K562 (cell line): ENCODE results near the gene ITGAX. TPM values are rescaled to one million over a fixed set of nuclear protein-coding genes. Genes with fewer than 3 reads are reported as not detected.

Source experiments
- CXXC5 ChIP-seq: fragments of 250-450 bp; sonication (Bioruptor Pico); IDR thresholded peaks from 2 replicates; pipeline ENCODE4 v1.8.0; 2022; ENCODE audit warnings: inconsistent platforms, mild to moderate bottlenecking, moderate library complexity
- E2F6 ChIP-seq, 2 experiments: IDR thresholded peaks; 2 replicates each; pipeline ENCODE4 v1.6.1; 2011; ENCODE audit warnings: borderline replicate concordance in 1 of 2, control low read depth in 1 of 2, low read depth in 1 of 2, low read length in 1 of 2, mild to moderate bottlenecking in 1 of 2, mixed read lengths in 1 of 2, moderate library complexity in 1 of 2; ENCODE audit not compliant: insufficient read depth in 1 of 2, insufficient read length in 1 of 2, poor library complexity in 1 of 2, severe bottlenecking in 1 of 2; ENCODE audit errors: extremely low read depth in 1 of 2
- MAX ChIP-seq: sonication (generic); formaldehyde crosslinking; IDR thresholded peaks from 2 replicates; pipeline ENCODE4 v1.9.0; 2022; ENCODE audit warnings: mild to moderate bottlenecking, missing genetic modification reagents
- MAZ ChIP-seq, 2 experiments: fragments of 450-650 bp in 1 of 2; sonication (generic) in 1 of 2; formaldehyde crosslinking; IDR thresholded peaks in 1 of 2; conservative IDR thresholded peaks in 1 of 2; 2 replicates each; pipeline versions ENCODE4 v1.4.0 to v1.5.0; 2020; ENCODE audit warnings: mild to moderate bottlenecking in 1 of 2, missing genetic modification reagents in 1 of 2
- PHF8 ChIP-seq: fragments of 200-600 bp; sonication (generic); IDR thresholded peaks from 2 replicates; pipeline ENCODE4 v1.6.1; 2012; ENCODE audit warnings: mixed run types, mild to moderate bottlenecking, inconsistent platforms, low read length, moderate library complexity, borderline replicate concordance
- RNF2 ChIP-seq: sonication (generic); IDR thresholded peaks from 2 replicates; pipeline ENCODE4 v1.6.1; 2016
- VEZF1 ChIP-seq: fragments of 200-800 bp; sonication (Bioruptor generic); IDR thresholded peaks from 2 replicates; pipeline ENCODE4 v1.6.1; 2017; ENCODE audit warnings: missing genetic modification characterization, missing compliant biosample characterization
- ZFP30 ChIP-seq: fragments of 250-450 bp; sonication (Bioruptor Pico); IDR thresholded peaks from 2 replicates; pipeline ENCODE4 v1.8.0; 2022; ENCODE audit warnings: moderate library complexity, mild to moderate bottlenecking, inconsistent platforms, borderline replicate concordance
- ZNF740 ChIP-seq, 3 experiments: fragments of 200-800 bp in 1 of 3; sonication (Bioruptor generic) in 1 of 3; sonication (generic) in 1 of 3; formaldehyde crosslinking in 1 of 3; IDR thresholded peaks; 2 replicates each; pipeline versions ENCODE4 v1.6.1 to v1.8.0; 2016 to 2022; ENCODE audit warnings: mild to moderate bottlenecking in 2 of 3, missing compliant biosample characterization in 2 of 3, missing genetic modification characterization in 2 of 3, missing genetic modification reagents in 1 of 3
- polyA plus RNA-seq, 8 experiments: library from polyadenylated mRNA; depleted of rRNA in 4 of 8; stranded (reverse) in 5 of 8; unstranded in 3 of 8; fragments of >200 nt; fragmentation: Nextera tagmentation in 2 of 8; fragmentation: Illumina TruSeq in 1 of 8; extraction: Ambion mirVana in 2 of 8; extraction: Trizol in 1 of 8; gene quantifications; 2 replicates each; pipeline versions ENCODE4 v1.2.1 to v1.2.3, GENCODE V29; 2011 to 2014; ENCODE audit warnings: inconsistent platforms in 1 of 8, missing spikeins in 1 of 8
- total RNA-seq, 7 experiments: library from RNA; depleted of rRNA in 6 of 7; stranded (reverse); fragments of >200 nt in 6 of 7; fragmentation: Illumina TruSeq in 2 of 7; extraction: Trizol in 2 of 7; gene quantifications; 2 replicates each; pipeline versions ENCODE4 v1.2.1 to v1.2.3, GENCODE V29; 2011 to 2021; ENCODE audit warnings: low replicate concordance in 1 of 7
- TF ChIP-seq, protein P1 (sequence below): fragments of 450-650 bp; IDR thresholded peaks from 2 replicates; pipeline ENCODE4 v1.6.1; 2016; ENCODE audit warnings: antibody characterized with exemption
- TF ChIP-seq, protein P2 (sequence below), 2 experiments: fragments of 450-650 bp; conservative IDR thresholded peaks; 2 replicates each; pipeline ENCODE4 v1.6.1; 2017; ENCODE audit warnings: mild to moderate bottlenecking in 2 of 2, moderate library complexity in 2 of 2

Gene ITGAX
- total and polyA plus RNA-seq, 9 of the 15 experiments (the other 6 are each of a cell fraction or from before 2014, with no cell fraction given): 0.03 to 0.58 (median 0.14) TPM

GRCh38 chr16:31427441-31428278 lies 72.7 kb downstream of the ITGAX start (continued):
- TF ChIP-seq E2F6 (IDR thresholded peaks at IDR 0.05; ENCODE audit: borderline replicate concordance in 1 of 2, extremely low read depth in 1 of 2, insufficient read depth in 1 of 2, insufficient read length in 1 of 2, low read depth in 1 of 2, low read length in 1 of 2, poor library complexity in 1 of 2, severe bottlenecking in 1 of 2) (peak; percentile 96 to 98), MAX (peak; percentile 60), RNF2 (0 out of 2 replicates have a peak, but pooled peaks have one; percentile 41), PHF8 (no peak), ZFP30 (CRISPR knock-in tag) (no peak), MAZ (CRISPR knock-in tag; conservative IDR thresholded peaks at IDR 0.05 in 1 of 2, IDR thresholded peaks at IDR 0.05 in 1 of 2) (peak in 1 of 2 experiments; percentile 43; a peak in 2 of 4 replicates), ZNF740 (CRISPR knock-in tag; IDR thresholded peaks at IDR 0.05) (no peak), ZNF740 (tag; IDR thresholded peaks at IDR 0.05) (0 out of 4 replicates have a peak, but pooled peaks of 1 of the 2 experiments have one; percentile 34), VEZF1 (CRISPR knock-in tag) (peak; percentile 46; the same call in 1 of the 2 replicates), CXXC5 (CRISPR knock-in tag) (peak; percentile 53; the same call in 1 of the 2 replicates)
- TF ChIP-seq, protein P1, sequence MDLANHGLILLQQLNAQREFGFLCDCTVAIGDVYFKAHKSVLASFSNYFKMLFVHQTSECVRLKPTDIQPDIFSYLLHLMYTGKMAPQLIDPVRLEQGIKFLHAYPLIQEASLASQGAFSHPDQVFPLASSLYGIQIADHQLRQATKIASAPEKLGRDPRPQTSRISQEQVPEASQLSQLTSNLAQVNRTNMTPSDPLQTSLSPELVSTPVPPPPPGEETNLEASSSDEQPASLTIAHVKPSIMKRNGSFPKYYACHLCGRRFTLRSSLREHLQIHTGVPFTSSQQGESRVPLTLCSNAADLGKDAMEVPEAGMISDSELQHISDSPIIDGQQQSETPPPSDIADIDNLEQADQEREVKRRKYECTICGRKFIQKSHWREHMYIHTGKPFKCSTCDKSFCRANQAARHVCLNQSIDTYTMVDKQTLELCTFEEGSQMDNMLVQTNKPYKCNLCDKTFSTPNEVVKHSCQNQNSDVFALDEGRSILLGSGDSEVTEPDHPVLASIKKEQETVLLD: peak; percentile 37; the same call in 1 of the 2 replicates
- TF ChIP-seq, protein P2, sequence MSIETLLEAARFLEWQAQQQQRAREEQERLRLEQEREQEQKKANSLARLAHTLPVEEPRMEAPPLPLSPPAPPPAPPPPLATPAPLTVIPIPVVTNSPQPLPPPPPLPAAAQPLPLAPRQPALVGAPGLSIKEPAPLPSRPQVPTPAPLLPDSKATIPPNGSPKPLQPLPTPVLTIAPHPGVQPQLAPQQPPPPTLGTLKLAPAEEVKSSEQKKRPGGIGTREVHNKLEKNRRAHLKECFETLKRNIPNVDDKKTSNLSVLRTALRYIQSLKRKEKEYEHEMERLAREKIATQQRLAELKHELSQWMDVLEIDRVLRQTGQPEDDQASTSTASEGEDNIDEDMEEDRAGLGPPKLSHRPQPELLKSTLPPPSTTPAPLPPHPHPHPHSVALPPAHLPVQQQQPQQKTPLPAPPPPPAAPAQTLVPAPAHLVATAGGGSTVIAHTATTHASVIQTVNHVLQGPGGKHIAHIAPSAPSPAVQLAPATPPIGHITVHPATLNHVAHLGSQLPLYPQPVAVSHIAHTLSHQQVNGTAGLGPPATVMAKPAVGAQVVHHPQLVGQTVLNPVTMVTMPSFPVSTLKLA (conservative IDR thresholded peaks at IDR 0.05): 0 out of 4 replicates have a peak, but pooled peaks have one; percentile 21 to 44
